C4-2B (cell line): ENCODE results near the gene GPR183.

Experiments used
- CTCF ChIP-seq: fragments of 450-650 bp; conservative IDR thresholded peaks from 2 replicates; pipeline ENCODE4 v1.5.1; 2017; ENCODE audit warnings: mild to moderate bottlenecking
- ZFX ChIP-seq: fragments of 450-650 bp; IDR thresholded peaks from 2 replicates; pipeline ENCODE4 v1.6.1; 2017

DNA sequence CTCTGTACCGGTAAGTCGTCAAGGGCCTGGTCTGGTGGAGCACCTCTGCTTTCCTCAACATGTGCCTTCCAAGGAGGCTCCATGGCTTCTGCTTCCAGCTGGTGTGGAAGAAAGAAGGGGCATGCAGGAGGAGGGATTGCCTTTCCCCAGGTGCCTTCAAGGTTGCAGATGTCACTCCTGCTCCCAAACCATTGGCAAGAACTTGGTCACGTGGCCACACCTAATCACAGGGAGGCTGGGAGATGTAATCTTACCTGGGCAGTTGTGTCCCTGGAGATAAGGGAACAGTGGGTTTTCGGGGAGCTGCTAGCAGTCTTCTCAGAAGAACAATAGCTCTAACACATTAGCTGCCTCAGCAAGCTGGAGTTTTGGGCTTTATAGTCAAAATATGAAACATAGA, 39.3 kb downstream of the GPR183 start:
- TF ChIP-seq CTCF (no peak), ZFX (no peak)
